AG08395 (cell line): ENCODE data around the gene ZNF700.
"Not testable (repeated sequence)": the region's sequence is repeated elsewhere in the genome, so short reads cannot be mapped to it uniquely, and the experiment has no call there.

Experiments used
- DNase-seq: peaks from one replicate; pipeline ENCODE4 v3.0.0; 2012; ENCODE audit warnings: mixed read lengths, low spot score

ZNF700 gene

DNA sequence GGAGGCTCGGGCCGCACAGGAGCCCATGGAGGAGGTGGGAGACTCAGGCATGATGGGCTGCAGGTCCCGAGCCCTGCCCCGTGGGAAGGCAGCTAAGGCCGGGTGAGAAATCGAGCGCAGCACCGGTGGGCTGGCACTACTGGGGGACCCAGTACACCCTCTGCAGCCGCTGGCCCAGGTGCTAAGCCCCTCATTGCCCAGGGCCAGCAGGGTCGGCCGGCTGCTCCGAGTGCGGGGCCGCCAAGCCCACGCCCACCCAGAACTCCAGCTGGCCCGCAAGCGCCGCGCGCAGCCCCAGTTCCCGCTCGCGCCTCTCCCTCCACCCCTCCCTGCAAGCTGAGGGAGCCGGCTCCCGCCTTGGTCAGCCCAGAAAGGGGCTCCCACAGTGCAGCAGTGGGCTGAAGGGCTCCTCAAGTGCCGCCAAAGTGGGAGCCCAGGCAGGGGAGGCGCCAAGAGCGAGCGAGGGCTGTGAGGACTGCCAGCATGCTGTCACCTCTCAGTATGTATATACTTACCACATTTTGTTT, 16.5 kb downstream of the ZNF700 start:
- DNase-seq = not testable (repeated sequence)

DNA sequence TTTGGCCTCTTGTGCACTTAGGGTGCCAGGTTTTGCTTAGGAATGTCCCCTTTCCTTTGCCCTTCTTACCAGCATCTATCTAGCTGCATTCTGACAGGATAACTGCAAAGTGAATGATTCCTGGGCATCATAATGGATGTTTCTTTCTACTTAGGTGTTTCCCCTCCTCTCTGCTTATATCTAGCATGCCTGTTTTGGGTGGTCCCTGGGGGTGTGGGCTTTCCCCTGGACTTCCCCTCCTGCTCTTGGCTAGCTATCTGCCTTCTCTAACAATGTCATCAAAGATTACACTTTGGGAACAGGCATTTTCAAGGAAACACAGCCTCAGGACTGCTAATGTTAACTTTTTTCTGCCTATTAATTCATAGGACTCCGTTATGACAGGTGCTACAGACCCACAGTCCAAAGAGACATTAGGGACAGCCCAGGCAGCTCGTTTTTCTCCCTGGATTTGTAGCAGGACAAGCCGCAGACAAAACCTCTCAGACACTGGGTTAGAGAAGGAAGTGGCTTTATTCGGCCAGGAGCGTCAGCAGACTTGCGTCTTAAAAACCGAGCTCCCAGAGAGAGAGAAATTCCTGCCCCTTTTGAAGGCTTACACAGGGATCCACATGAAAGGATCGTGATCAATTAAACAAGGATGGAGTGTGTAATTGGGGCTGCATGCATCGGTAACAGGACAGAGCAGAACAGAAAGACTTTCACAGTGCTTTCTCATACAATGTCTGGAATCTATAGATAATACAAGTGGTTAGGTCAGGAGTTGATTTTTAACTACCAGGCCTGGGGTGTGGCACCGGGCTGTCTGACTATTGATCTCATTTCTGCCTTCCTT, 17.3 kb downstream of the ZNF700 start:
- DNase-seq = no peak

DNA sequence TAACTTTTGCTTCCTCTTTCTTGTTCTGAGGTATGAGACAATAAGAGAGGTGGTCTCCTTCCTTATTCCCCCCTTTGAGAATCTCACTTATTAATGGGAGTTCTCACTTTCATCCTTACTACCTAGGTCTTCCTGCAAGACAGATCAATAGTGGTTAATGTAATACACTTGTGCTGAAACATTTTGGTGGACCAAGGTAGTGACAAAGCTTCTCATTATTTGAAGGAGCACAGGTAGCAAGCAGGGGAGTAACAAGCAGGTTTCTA, 17.9 kb downstream of the ZNF700 start:
- no peak for DNase-seq

- DNase-seq = no peak
Observed at GRCh38 chr19:11944656-11945055, 19.7 kb downstream of the ZNF700 start.

DNA sequence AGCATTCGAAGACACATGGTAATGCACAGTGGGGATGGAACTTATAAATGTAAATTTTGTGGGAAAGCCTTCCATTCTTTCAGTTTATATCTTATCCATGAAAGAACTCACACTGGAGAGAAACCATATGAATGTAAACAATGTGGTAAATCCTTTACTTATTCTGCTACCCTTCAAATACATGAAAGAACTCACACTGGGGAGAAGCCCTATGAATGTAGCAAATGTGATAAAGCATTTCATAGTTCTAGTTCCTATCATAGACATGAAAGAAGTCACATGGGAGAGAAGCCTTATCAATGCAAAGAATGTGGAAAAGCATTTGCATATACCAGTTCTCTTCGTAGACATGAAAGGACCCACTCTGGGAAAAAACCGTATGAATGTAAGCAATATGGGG, 23.7 kb downstream of the ZNF700 start:
- no peak for DNase-seq

DNA sequence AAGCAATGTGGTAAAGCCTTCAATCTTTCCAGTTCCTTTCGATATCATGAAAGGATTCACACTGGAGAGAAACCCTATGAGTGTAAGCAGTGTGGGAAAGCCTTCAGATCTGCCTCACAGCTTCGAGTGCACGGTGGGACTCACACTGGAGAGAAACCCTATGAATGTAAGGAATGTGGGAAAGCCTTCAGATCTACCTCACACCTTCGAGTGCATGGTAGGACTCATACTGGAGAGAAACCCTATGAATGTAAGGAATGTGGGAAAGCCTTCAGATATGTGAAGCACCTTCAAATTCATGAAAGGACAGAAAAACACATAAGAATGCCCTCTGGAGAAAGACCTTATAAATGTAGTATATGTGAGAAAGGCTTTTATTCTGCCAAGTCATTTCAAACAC, 24.3 kb downstream of the ZNF700 start:
- DNase-seq = no peak

GRCh38 chr19:11949614-11950080, 24.7 kb downstream of the ZNF700 start:
- DNase-seq = not testable (repeated sequence)

GRCh38 chr19:11950312-11950711, 25.4 kb downstream of the ZNF700 start:
- DNase-seq = no peak

- DNase-seq = peak; percentile 75
Observed at GRCh38 chr19:11963566-11964355, 38.9 kb downstream of the ZNF700 start.

GRCh38 chr19:11964496-11964857, 39.6 kb downstream of the ZNF700 start:
- peak; percentile 16 for DNase-seq

GRCh38 chr19:11964858-11965645, 40.1 kb downstream of the ZNF700 start, which contains the start of gene ZNF763:
Gene ZNF763, plus strand, starts transcription at chr19:11965040. Its CDS starts 169 bp downstream, at chr19:11965209.
- peak; percentile 93 for DNase-seq

- DNase-seq = no peak
Observed at GRCh38 chr19:11970174-11970573, 45.3 kb downstream of the ZNF700 start.

- DNase-seq = no peak
Observed at GRCh38 chr19:11971041-11971440, 46.1 kb downstream of the ZNF700 start.

DNA sequence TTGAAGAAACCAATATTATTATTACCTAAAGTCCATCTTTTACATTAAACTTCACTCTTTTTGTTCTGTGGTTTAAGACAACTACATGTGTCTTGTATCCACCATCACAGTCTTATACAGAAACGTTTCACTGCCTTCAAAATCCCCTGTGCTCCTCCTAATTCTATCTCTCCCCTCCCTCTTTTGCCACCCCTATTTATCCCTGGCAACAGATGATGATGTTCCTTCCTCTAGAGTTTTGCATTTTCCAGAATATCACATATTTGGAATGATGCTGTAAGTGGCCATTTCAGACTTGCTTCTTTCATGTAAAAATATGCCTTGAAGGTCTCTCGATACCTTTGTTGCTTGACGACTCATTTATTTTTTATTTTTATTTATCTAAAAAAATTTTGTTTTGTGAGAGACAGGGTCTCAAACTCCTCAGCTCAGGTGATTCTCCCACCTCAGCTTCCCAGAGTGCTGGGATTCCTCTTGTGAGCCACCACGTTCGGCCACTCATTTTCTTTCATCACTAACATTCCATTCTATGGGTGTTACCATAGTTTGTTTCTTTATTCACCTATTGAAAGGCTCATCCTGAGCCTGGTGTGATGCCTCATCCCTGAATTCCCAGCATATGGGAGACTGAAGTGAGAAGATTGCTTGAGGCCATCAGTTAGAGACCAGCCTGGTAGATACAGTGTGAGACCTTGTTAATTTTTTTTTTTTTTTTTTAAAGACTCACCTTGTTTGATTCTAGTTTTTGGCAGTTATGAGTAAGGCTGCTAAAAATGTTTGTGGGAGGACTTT, 48.3 kb downstream of the ZNF700 start:
- DNase-seq = no peak

DNA sequence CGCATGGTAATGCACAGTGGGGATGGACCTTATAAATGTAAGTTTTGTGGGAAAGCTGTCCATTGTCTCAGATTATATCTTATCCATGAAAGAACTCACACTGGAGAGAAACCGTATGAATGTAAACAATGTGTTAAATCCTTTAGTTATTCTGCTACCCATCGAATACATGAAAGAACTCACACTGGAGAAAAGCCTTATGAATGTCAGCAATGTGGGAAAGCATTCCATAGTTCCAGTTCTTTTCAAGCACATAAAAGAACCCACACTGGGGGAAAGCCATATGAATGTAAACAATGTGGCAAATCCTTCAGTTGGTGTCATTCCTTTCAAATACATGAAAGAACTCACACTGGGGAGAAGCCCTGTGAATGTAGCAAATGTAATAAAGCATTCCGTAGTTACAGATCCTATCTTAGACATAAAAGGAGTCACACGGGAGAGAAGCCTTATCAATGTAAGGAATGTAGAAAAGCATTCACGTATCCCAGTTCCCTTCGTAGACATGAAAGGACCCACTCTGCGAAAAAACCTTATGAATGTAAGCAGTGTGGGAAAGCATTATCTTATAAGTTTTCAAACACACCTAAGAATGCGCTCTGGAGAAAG, 53.7 kb downstream of the ZNF700 start:
- no peak for DNase-seq

GRCh38 chr19:11979527-11979926, 54.6 kb downstream of the ZNF700 start:
- no peak for DNase-seq

DNA sequence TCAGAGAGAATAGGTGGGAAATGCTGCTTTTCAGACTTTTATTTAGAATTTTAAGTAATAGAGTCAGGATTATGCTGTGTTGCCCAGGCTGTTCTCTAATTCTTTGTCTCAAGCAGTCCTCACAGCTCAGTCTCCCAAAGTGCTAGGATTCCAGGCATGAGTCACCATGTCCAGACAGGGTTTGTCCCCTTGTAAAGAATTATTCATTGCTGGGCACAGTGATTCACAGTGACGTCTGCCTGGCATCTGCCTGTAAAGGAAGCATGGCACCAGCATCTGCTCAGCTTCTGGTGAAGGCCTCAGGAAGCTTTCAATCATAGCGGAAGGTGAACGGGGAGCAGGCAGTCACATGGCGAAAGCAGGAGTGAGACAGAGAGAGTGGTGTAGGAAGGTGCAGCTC, 57.6 kb downstream of the ZNF700 start:
- DNase-seq = no peak

DNA sequence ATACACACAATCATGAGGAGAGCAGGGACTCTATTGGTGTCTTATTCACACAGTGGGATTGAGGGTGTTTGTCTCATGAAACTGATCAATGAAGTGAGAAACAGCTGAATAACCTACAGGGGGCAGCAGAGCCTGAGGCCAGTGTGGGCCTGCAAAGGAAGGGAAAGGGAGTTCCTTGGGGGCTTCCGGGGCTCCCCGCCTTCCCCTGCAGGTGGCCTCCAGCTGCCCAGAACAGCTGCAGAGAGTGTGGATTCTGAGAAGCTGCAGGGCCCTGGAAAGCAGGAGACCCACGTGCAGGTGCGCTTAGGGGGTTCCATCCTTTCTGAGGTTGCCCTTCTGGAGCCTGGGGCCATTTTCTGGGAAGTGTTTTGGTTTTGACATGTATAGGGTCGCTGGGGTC, 60.1 kb downstream of the ZNF700 start:
- no peak for DNase-seq

- no peak for DNase-seq
Observed at GRCh38 chr19:11986754-11987153, 61.8 kb downstream of the ZNF700 start.

DNA sequence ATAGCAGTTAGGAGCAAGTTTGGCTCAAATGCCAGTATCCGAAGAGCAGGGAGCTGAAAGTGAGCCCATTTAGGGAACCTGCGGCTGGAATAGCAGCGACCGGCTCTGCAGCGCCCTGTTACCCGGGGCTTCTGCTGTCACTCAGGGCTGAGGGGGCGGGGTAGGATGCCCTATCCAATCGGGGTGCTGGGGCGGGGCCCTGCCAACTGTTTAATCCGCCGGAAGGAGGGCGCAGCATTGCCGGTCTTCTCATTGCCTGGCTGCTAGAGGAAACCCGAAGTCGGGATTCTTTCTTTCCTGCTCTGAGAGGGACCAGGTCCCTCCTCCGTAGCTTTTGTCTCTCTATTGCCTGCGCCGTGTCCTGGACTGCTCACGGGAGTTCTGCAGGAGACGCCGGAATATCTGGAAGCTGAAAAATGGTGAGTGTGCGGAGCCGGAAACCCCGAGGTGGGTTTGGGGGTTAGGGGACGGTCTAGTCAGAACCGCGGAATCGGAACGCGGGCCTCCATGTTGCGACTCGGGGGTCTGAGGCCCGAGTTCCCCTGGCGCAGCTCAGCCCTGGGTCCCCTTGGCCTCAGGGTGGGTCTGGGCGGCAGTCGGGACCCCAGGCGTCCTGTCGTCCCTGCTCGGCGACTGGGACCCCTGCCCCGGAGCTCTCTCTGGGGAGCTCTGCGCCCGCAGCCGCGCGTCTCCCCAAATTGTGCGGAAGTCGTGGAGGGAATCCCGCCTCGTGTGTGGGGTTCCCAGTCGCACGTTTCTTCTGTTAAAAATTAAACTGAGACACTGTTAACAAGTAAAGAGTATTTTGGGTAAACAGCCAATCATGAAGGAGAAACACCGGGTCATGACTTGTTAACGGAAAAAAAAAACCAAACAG, 62.7 kb downstream of the ZNF700 start:
- peak; percentile 97 for DNase-seq
